GM18526 (cell line): Measurements from ENCODE around the gene NUBPL.

Experiments used
- POLR2A ChIP-seq: IDR thresholded peaks from 3 replicates; pipeline ENCODE4 v1.6.1; 2011; ENCODE audit not compliant: insufficient read length; ENCODE audit errors: extremely low read depth

The NUBPL gene

GRCh38 chr14:31561155-31561846 lies at the start of gene NUBPL:
Gene NUBPL (plus strand): TSS chr14:31561404. CDS start chr14:31561440, 36 bp downstream.
- peak; percentile 78 for TF ChIP-seq POLR2A

- TF ChIP-seq POLR2A = no peak
Measured at GRCh38 chr14:31527087-31527486, 34.1 kb upstream of the NUBPL start.

- TF ChIP-seq POLR2A = no peak
Measured at GRCh38 chr14:31527546-31527945, 33.7 kb upstream of the NUBPL start.

- TF ChIP-seq POLR2A = no peak
Measured at GRCh38 chr14:31529053-31529452, 32.2 kb upstream of the NUBPL start.

- no peak for TF ChIP-seq POLR2A
Measured at GRCh38 chr14:31530136-31530535, 31.1 kb upstream of the NUBPL start.

GRCh38 chr14:31536201-31536960 lies 24.8 kb upstream of the NUBPL start:
- TF ChIP-seq POLR2A = no peak

GRCh38 chr14:31541702-31542101 lies 19.5 kb upstream of the NUBPL start:
- TF ChIP-seq POLR2A = no peak

- TF ChIP-seq POLR2A = no peak
Measured at GRCh38 chr14:31543969-31544799, 17.0 kb upstream of the NUBPL start.

GRCh38 chr14:31544816-31545215 lies 16.4 kb upstream of the NUBPL start:
- TF ChIP-seq POLR2A = no peak

GRCh38 chr14:31545328-31545727 lies 15.9 kb upstream of the NUBPL start:
- TF ChIP-seq POLR2A = no peak

GRCh38 chr14:31549817-31550216 lies 11.4 kb upstream of the NUBPL start:
- TF ChIP-seq POLR2A = no peak

- no peak for TF ChIP-seq POLR2A
Measured at GRCh38 chr14:31550589-31550988, 10.6 kb upstream of the NUBPL start.

- no peak for TF ChIP-seq POLR2A
Measured at GRCh38 chr14:31556191-31556590, 5.0 kb upstream of the NUBPL start.

GRCh38 chr14:31559939-31560338 lies 1.3 kb upstream of the NUBPL start:
- TF ChIP-seq POLR2A = no peak

GRCh38 chr14:31560759-31561154 lies 447 bp upstream of the NUBPL start:
- TF ChIP-seq POLR2A = no peak

- TF ChIP-seq POLR2A = no peak
Measured at GRCh38 chr14:31564194-31564593, 3.0 kb downstream of the NUBPL start.
